Endothelial cell of umbilical vein (primary cell): ENCODE data around the gene GRID2IP. TPM values are rescaled to one million over a fixed set of nuclear protein-coding genes. Genes with fewer than 3 reads are reported as not detected.

ENCODE experiments used
- BruUV-seq: library from RNA; stranded (reverse); fragments of 400-500 nt; replicated peaks from 2 replicates; lab custom pipeline; 2021; lab: Mats Ljungman, UMichigan
- CTCF ChIA-PET: fragments of 300-600, 350-600 bp; sonication (Branson Sonifier 250); formaldehyde crosslinking; loops from one replicate; lab custom pipeline; 2021; ENCODE audit warnings: antibody characterized with exemption, inconsistent platforms; lab: Charles Lee
- POLR2A ChIA-PET: fragments of 300-600, 350-600 bp; sonication (Branson Sonifier 250); formaldehyde crosslinking; loops from one replicate; lab custom pipeline; 2021; ENCODE audit warnings: antibody characterized with exemption, inconsistent platforms; lab: Charles Lee
- DNase-seq: peaks from one replicate; pipeline ENCODE4 v3.0.0-alpha.2; 2011; ENCODE audit warnings: low read depth, low spot score
- FAIRE-seq: peaks from 2 replicates; lab custom pipeline; 2011; peaks lifted over from hg19 to GRCh38; lab: Jason Lieb, UNC
- H2AFZ ChIP-seq: 2 replicates; pipeline ENCODE4 v1.6.0; 2012; ENCODE audit warnings: low read depth, low read length, control low read depth, inconsistent platforms
- H3K27ac ChIP-seq: 2 replicates; pipeline ENCODE4 v1.5.1; 2011; ENCODE audit warnings: low read depth, mild to moderate bottlenecking, control low read depth, low read length, moderate library complexity; ENCODE audit not compliant: insufficient read depth
- H3K27me3 ChIP-seq, 2 experiments: 2 replicates each; pipeline versions ENCODE4 v1.6.0 to v1.6.1; 2011; ENCODE audit warnings: low read length in 2 of 2, mixed read lengths in 1 of 2; ENCODE audit not compliant: control insufficient read depth in 2 of 2, insufficient read depth in 2 of 2
- H3K36me3 ChIP-seq, 2 experiments: 2 replicates in 1 of 2; 3 replicates in 1 of 2; pipeline ENCODE4 v1.5.1; 2011; ENCODE audit warnings: low read length in 2 of 2, mild to moderate bottlenecking in 1 of 2, moderate library complexity in 1 of 2; ENCODE audit not compliant: control insufficient read depth in 2 of 2, insufficient read depth in 2 of 2; ENCODE audit errors: extremely low read depth in 1 of 2
- H3K4me1 ChIP-seq: 3 replicates; pipeline ENCODE4 v1.5.1; 2011; ENCODE audit warnings: mild to moderate bottlenecking, low read length; ENCODE audit not compliant: control insufficient read depth, insufficient read depth; ENCODE audit errors: extremely low read depth
- H3K4me2 ChIP-seq: 2 replicates; pipeline ENCODE4 v1.6.1; 2011; ENCODE audit warnings: low read length, control low read depth, mixed read lengths; ENCODE audit not compliant: insufficient read depth
- H3K4me3 ChIP-seq, 3 experiments: fragments of 200-600 bp in 1 of 3; sonication (generic), shearing (Covaris generic) in 1 of 3; replicated peaks in 1 of 3; 2 replicates each; pipeline ENCODE4 v1.5.1; 2011 to 2016; ENCODE audit warnings: control low read depth in 3 of 3, low read length in 3 of 3, mild to moderate bottlenecking in 2 of 3, inconsistent platforms in 1 of 3, low read depth in 1 of 3, moderate library complexity in 1 of 3; ENCODE audit not compliant: insufficient read depth in 1 of 3
- H3K79me2 ChIP-seq: 2 replicates; pipeline ENCODE4 v1.6.0; 2012; ENCODE audit warnings: low read length, inconsistent platforms; ENCODE audit not compliant: control insufficient read depth, insufficient read depth
- H3K9ac ChIP-seq: replicated peaks from 2 replicates; pipeline ENCODE3; 2011; ENCODE audit warnings: low read length, control low read depth; ENCODE audit not compliant: insufficient read depth; ENCODE audit errors: extremely low read depth
- H3K9me1 ChIP-seq: replicated peaks from 3 replicates; pipeline ENCODE4 v1.6.0; 2011; ENCODE audit warnings: mild to moderate bottlenecking, low read length; ENCODE audit not compliant: control insufficient read depth, insufficient read depth; ENCODE audit errors: extremely low read depth
- H3K9me3 ChIP-seq: replicated peaks from 2 replicates; pipeline ENCODE4 v1.5.1; 2012; ENCODE audit warnings: low read length, inconsistent platforms; ENCODE audit not compliant: control insufficient read depth, insufficient read depth
- H4K20me1 ChIP-seq: replicated peaks from 2 replicates; pipeline ENCODE3; 2011; ENCODE audit warnings: mild to moderate bottlenecking, low read length; ENCODE audit not compliant: control insufficient read depth, insufficient read depth; ENCODE audit errors: extremely low read depth
- EZH2 ChIP-seq: IDR thresholded peaks from 2 replicates; pipeline ENCODE4 v1.6.1; 2012; ENCODE audit warnings: borderline replicate concordance, low read depth, mild to moderate bottlenecking, moderate library complexity, low read length, inconsistent platforms; ENCODE audit not compliant: severe bottlenecking
- FOS ChIP-seq: IDR thresholded peaks from 2 replicates; pipeline ENCODE4 v1.6.1; 2011; ENCODE audit warnings: mild to moderate bottlenecking, low read length, moderate library complexity, borderline replicate concordance; ENCODE audit not compliant: insufficient read depth
- GATA2 ChIP-seq: IDR thresholded peaks from 2 replicates; pipeline ENCODE4 v1.7.0; 2011; ENCODE audit warnings: low read depth, mild to moderate bottlenecking, moderate library complexity, mixed read lengths, low read length; ENCODE audit not compliant: insufficient read length, insufficient read depth
- JUN ChIP-seq: IDR thresholded peaks from 2 replicates; pipeline ENCODE4 v1.6.1; 2011; ENCODE audit warnings: borderline replicate concordance, low read depth; ENCODE audit not compliant: insufficient read length, insufficient read depth
- MYC ChIP-seq: IDR thresholded peaks from one replicate; pipeline ENCODE4 v1.6.1; 2011; ENCODE audit warnings: mild to moderate bottlenecking, low read depth, low read length
- POLR2A ChIP-seq: IDR thresholded peaks from 2 replicates; pipeline ENCODE4 v1.6.1; 2012; ENCODE audit warnings: low read depth, mild to moderate bottlenecking, control low read depth, low read length
- POLR2AphosphoS5 ChIP-seq: IDR thresholded peaks from 2 replicates; pipeline ENCODE4 v1.6.1; 2012; ENCODE audit warnings: low read depth, mild to moderate bottlenecking, control low read depth, low read length, moderate library complexity; ENCODE audit not compliant: insufficient read depth
- dilution Hi-C: fragments of 300-500 bp; cut with MboI; formaldehyde crosslinking; loops from one replicate; pipeline ENCODE4 v1.15.0; 2019; ENCODE audit warnings: low sequenced_read_pairs; ENCODE audit not compliant: extremely low pct_ligation_motif_present
- intact Hi-C: fragments of 100-400 bp; cut with micrococcal nuclease; formaldehyde crosslinking; loops from one replicate; pipeline ENCODE4 v1.10.0; 2022
- polyA plus RNA-seq, 4 experiments: library from polyadenylated mRNA; depleted of rRNA in 3 of 4; stranded (reverse) in 3 of 4; unstranded in 1 of 4; fragments of >200 nt; gene quantifications; 2 replicates each; pipeline versions ENCODE4 v1.2.1 to v1.2.3, GENCODE V29; 2011 to 2012; ENCODE audit warnings: missing spikeins in 1 of 4
- total RNA-seq: library from RNA; stranded (reverse); gene quantifications from 2 replicates; pipeline ENCODE4 v1.2.3, GENCODE V29; 2021
- TF ChIP-seq, protein P1 (sequence below): IDR thresholded peaks from 2 replicates; pipeline ENCODE4 v1.6.1; 2011; ENCODE audit not compliant: insufficient read depth, insufficient read length
- TF ChIP-seq, protein P2 (sequence below), 2 donors: IDR thresholded peaks; 1 replicate in 1 of 2; 2 replicates in 1 of 2; pipeline ENCODE4 v1.5.1; 2011; ENCODE audit warnings: low read length in 2 of 2, mild to moderate bottlenecking in 2 of 2, moderate library complexity in 2 of 2, control low read depth in 1 of 2, inconsistent platforms in 1 of 2, low read depth in 1 of 2; ENCODE audit not compliant: insufficient read depth in 1 of 2; ENCODE audit errors: extremely low read depth in 1 of 2

GRID2IP gene
- total and polyA plus RNA-seq, 2 donors (not counting 3 experiments of a cell fraction or from before 2014, with no cell fraction given): not detected

DNA sequence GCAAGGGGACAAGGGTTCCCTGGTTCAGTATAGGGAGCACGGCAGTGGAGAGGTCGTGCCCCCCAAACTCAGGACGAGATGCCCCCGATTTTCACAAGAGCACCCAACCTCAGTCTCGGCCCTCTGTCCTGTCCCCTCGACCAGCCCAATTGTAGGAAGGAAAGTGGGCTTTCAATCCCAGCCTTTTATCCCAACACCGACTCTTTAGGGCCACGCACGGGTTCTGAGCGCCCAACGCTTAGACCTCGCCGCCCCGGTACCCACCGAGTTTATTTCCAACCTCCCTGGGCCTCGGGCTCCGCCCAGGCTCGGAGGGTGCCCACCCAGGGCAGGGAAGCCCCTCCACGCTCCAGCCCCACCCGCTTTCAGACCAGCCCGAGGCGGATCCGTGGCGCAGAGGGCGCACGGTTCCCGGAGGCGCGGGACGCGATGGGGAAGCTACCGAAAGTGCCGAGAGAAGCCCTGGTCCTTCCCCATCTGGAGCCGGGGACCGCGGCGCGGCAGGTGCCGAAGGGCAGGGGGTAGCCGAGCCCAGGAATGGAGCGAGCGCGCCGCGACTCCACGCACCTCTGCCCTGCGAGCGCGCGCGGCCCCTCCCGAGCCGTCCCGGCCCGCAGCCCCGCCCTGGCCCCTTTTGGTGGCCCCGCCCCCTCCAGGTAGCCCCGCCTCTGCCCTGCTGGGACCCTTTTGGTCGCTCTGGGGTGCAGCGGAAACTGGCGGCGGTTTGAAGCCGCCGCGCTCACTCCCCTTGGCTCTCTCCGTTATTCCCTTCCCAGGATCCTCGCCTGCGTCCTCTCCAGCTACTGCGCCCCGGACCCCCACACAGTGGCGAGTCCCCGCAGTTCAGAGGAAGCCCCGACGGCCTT, 20.4 kb downstream of the GRID2IP start:
- no TSS peak for BruUV-seq
- Histone ChIP-seq H2AFZ (peak overlapping the region; percentile 52), H4K20me1 (no peaks in the 10 kb centered on the region), H3K4me2 (peak overlapping the region; percentile 49), H3K27me3 (peaks cover 14 to 24% of the 10 kb centered on the region in 2 experiments), H3K9ac (no peak overlapping the region), H3K27ac (no peak overlapping the region), H3K36me3 (no peaks in the 10 kb centered on the region), H3K9me1 (no peaks in the 10 kb centered on the region), H3K4me3 (peak overlapping the region in 2 of 3 experiments; percentile 8 to 17), H3K9me3 (no peaks in the 10 kb centered on the region), H3K79me2 (no peaks in the 10 kb centered on the region), H3K4me1 (peaks cover 6% of the 10 kb centered on the region)
- intact Hi-C loops: no loop called here
- ChIA-PET CTCF (interaction anchor here (1.9 kb wide), 1 partner anchor 28 kb away, joined by 4 read pairs; no protein-coding TSS in a partner anchor), POLR2A (no interaction called here)
- dilution Hi-C loops: no loop called here
- TF ChIP-seq, protein P1, sequence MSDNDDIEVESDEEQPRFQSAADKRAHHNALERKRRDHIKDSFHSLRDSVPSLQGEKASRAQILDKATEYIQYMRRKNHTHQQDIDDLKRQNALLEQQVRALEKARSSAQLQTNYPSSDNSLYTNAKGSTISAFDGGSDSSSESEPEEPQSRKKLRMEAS: no peak
- TF ChIP-seq EZH2: no peak
- TF ChIP-seq POLR2A: no peak
- TF ChIP-seq JUN: no peak
- TF ChIP-seq POLR2AphosphoS5: no peak
- TF ChIP-seq, protein P2, sequence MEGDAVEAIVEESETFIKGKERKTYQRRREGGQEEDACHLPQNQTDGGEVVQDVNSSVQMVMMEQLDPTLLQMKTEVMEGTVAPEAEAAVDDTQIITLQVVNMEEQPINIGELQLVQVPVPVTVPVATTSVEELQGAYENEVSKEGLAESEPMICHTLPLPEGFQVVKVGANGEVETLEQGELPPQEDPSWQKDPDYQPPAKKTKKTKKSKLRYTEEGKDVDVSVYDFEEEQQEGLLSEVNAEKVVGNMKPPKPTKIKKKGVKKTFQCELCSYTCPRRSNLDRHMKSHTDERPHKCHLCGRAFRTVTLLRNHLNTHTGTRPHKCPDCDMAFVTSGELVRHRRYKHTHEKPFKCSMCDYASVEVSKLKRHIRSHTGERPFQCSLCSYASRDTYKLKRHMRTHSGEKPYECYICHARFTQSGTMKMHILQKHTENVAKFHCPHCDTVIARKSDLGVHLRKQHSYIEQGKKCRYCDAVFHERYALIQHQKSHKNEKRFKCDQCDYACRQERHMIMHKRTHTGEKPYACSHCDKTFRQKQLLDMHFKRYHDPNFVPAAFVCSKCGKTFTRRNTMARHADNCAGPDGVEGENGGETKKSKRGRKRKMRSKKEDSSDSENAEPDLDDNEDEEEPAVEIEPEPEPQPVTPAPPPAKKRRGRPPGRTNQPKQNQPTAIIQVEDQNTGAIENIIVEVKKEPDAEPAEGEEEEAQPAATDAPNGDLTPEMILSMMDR (IDR thresholded peaks at IDR 0.05; ENCODE audit: extremely low read depth in 1 of 2, insufficient read depth in 1 of 2, low read depth in 1 of 2, low read length in 2 of 2): no peak
- TF ChIP-seq FOS: no peak
- no peak for TF ChIP-seq MYC
- TF ChIP-seq GATA2: no peak
- DNase-seq (no peak), FAIRE-seq (no peak)
